Measurements from ENCODE around the gene MYO7A.

MYO7A gene

DNA sequence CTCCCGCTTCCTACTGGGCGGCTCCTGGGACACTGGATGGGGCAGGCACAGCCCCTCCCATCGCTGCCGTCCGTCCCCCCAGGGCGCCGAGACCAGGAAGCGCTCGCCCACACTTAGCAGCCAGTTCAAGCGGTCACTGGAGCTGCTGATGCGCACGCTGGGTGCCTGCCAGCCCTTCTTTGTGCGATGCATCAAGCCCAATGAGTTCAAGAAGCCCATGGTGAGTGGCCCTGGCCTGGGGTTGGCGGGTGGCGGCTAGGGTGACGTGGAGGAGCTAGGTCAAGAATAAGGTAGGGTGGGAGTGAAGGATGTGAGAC lies 44.6 kb downstream of the MYO7A start:
- TF ChIP-seq, protein P1, sequence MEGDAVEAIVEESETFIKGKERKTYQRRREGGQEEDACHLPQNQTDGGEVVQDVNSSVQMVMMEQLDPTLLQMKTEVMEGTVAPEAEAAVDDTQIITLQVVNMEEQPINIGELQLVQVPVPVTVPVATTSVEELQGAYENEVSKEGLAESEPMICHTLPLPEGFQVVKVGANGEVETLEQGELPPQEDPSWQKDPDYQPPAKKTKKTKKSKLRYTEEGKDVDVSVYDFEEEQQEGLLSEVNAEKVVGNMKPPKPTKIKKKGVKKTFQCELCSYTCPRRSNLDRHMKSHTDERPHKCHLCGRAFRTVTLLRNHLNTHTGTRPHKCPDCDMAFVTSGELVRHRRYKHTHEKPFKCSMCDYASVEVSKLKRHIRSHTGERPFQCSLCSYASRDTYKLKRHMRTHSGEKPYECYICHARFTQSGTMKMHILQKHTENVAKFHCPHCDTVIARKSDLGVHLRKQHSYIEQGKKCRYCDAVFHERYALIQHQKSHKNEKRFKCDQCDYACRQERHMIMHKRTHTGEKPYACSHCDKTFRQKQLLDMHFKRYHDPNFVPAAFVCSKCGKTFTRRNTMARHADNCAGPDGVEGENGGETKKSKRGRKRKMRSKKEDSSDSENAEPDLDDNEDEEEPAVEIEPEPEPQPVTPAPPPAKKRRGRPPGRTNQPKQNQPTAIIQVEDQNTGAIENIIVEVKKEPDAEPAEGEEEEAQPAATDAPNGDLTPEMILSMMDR (IDR thresholded peaks at IDR 0.05; ENCODE audit: low read length, missing control alignments), result no peak
- H3K4me3 ChIP-seq (replicated peaks; ENCODE audit: low read depth, low read length), result no peak overlapping the region
- DNase-seq (ENCODE audit: low read depth), result no peak

DNA sequence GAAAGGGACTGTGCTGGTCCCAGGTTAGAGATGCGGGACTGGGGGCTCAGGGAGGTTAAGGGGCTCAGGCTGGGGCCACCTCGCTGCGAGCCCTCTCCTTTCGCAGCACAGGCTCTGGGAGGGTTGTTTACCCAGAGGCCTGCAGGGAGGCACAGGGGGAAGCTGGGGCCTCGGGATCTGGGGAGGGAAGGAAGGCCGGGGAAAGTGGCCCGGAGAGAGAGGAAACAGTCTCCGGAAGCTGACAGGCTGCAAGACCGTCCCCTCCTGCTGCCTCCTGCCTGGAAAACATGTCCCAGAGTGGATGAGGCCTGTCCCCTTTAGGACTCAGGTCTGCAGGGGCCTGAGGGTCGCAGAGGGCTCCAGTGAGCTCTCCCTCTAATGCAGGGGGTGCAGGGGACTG lies 45.4 kb downstream of the MYO7A start:
- H3K4me3 ChIP-seq (replicated peaks; ENCODE audit: low read depth, low read length), result no peak overlapping the region
- DNase-seq (ENCODE audit: low read depth), result no peak
- TF ChIP-seq, protein P1 (IDR thresholded peaks at IDR 0.05; ENCODE audit: low read length, missing control alignments), result no peak

DNA sequence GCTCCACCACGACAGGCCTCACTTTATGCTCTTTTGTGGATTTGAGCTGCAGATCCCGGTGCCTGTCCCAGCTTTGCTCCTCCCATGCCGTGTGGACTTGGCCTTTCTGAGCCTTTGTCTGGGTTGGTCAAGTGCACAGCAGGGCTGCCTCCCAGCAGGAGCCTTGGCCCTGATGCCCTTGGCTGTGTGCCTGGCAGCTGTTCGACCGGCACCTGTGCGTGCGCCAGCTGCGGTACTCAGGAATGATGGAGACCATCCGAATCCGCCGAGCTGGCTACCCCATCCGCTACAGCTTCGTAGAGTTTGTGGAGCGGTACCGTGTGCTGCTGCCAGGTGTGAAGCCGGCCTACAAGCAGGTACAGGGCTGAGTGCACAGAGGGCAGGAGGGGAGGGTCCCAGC lies 46.5 kb downstream of the MYO7A start:
- TF ChIP-seq, protein P1 (IDR thresholded peaks at IDR 0.05; ENCODE audit: low read length, missing control alignments), result no peak
- no peak for DNase-seq (ENCODE audit: low read depth)
- no peak overlapping the region for H3K4me3 ChIP-seq (replicated peaks; ENCODE audit: low read depth, low read length)

DNA sequence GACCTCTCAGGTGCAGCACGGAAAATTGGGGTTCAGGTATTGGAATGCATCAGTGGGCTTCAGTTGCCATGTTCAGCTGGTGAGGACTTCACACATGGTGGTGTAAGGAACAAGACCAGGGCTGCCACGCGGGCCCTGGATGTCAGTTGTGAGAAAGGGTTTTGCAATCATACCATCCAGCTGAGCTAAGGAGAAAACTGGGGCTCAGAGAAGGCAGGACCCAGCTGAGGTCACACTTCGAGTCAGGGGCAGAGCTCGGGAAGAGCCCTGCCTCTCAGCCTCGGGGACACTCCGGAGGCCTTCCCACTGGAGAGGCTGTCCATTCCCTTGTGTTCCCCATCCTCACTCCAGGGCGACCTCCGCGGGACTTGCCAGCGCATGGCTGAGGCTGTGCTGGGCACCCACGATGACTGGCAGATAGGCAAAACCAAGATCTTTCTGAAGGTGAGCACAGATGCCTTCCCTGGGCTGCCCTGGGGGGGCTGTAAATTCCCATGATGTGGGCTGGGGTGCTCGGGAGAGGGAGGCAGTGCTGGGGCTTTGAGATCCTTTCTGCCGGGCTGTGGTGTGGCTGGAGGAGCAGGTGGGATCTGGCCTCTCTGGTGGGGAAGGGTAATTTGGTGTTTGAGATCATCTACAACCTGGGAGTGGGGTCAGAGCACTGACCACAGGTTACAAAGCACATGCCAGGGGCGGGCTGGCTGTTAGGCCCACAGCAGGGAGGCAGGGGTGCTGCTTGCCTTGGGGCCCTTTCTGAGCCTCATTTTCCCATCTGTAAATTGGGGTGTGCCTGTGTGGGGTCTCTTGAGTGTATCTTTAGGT lies 47.2 kb downstream of the MYO7A start:
- TF ChIP-seq, protein P1 (IDR thresholded peaks at IDR 0.05; ENCODE audit: low read length, missing control alignments), result no peak
- no peak overlapping the region for H3K4me3 ChIP-seq (replicated peaks; ENCODE audit: low read depth, low read length)
- no peak for DNase-seq (ENCODE audit: low read depth)

DNA sequence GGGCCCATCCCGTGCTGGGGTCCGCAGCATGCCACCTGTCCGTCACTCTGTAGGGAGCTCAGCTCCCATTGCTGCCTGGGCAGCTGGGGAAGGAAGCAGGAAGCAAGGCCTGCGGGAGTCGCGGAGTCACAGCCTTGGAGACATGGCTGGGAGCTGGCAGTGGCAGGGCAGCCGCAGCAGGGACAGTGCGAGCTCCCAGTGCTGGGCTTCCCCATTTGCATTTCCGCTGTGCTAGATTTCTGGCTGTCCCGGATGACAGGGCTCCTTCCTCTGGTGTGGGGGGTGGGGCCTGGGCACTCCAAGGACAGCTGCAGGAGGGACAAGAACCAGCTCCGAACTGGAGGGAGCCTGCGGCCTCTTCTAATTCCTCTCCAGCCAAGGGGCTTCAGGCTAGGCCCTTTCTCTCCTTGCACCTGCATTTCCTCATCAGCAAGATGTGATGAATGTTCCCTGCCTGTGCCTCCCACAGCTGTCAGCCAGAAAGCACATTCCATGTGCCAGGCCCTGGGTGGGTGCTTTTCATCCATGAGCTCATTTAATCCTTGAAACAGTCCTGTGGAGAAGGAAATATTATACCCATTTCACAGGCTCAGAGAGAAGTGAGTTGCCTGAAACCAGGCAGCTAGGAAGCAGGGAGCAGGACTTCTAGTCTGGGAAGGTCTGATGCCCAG lies 48.0 kb downstream of the MYO7A start:
- DNase-seq (ENCODE audit: low read depth), result no peak
- no peak overlapping the region for H3K4me3 ChIP-seq (replicated peaks; ENCODE audit: low read depth, low read length)
- TF ChIP-seq, protein P1 (IDR thresholded peaks at IDR 0.05; ENCODE audit: low read length, missing control alignments), result no peak

DNA sequence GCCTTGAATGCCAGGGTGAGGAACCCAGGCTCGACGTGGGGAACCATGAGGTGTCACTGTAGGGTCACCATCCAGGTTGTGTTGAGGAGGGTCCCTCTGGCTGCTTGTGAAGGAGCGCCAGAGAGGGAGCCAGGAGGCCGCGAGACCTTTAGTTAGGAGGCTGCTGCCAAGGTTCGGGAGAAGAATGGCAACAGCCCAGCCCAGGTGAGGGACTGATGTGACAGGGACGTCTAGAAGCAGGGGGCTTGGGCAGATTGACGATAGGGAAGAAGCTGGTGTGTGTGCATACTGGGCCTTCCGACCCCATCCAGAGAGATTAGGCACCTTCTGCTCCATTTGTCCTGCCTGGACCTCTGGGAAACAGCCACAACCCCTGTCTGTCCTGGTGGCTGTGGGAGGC lies 49.0 kb downstream of the MYO7A start:
- TF ChIP-seq, protein P1 (IDR thresholded peaks at IDR 0.05; ENCODE audit: low read length, missing control alignments), result no peak
- DNase-seq (ENCODE audit: low read depth), result no peak
- H3K4me3 ChIP-seq (replicated peaks; ENCODE audit: low read depth, low read length), result no peak overlapping the region

All from fibroblast of pulmonary artery (primary cell).